HG03571 (cell line): ENCODE measurements around the gene SOX10.

ENCODE experiments used
- ATAC-seq: cut with Tn5 transposase; IDR thresholded peaks from one replicate; pipeline ENCODE4 v1.9.1; 2021; ENCODE audit not compliant: unreplicated experiment

SOX10 gene

GRCh38 chr22:37983860-37984791 lies at the start of gene SOX10:
TSS of gene SOX10 (minus strand) at chr22:37984555. CDS start at chr22:37983784, 771 bp downstream.
- no peak for ATAC-seq

GRCh38 chr22:38033522-38034277 lies 49.3 kb upstream of the SOX10 start:
- ATAC-seq: no peak

GRCh38 chr22:38032681-38033521 lies 48.5 kb upstream of the SOX10 start:
- no peak for ATAC-seq

GRCh38 chr22:38031491-38031890 lies 47.1 kb upstream of the SOX10 start:
- ATAC-seq: no peak

GRCh38 chr22:38030311-38031133 lies 46.2 kb upstream of the SOX10 start:
- ATAC-seq: no peak

GRCh38 chr22:38029901-38030300 lies 45.5 kb upstream of the SOX10 start:
- ATAC-seq: no peak

- ATAC-seq: no peak
Observed at GRCh38 chr22:38029370-38029769, 45.0 kb upstream of the SOX10 start.

GRCh38 chr22:38028344-38029130 lies 44.2 kb upstream of the SOX10 start:
- no peak for ATAC-seq

- no peak for ATAC-seq
Observed at GRCh38 chr22:38027487-38027886, 43.1 kb upstream of the SOX10 start.

GRCh38 chr22:38026130-38027111 lies 42.1 kb upstream of the SOX10 start:
- ATAC-seq: no peak

GRCh38 chr22:38025514-38025913 lies 41.2 kb upstream of the SOX10 start:
- no peak for ATAC-seq

- ATAC-seq: no peak
Observed at GRCh38 chr22:38023045-38023444, 38.7 kb upstream of the SOX10 start.

GRCh38 chr22:38021206-38021605 lies 36.9 kb upstream of the SOX10 start:
- ATAC-seq: no peak

- ATAC-seq: no peak
Observed at GRCh38 chr22:38018938-38019827, 34.8 kb upstream of the SOX10 start.

- ATAC-seq: no peak
Observed at GRCh38 chr22:38017939-38018885, 33.9 kb upstream of the SOX10 start.

- ATAC-seq: no peak
Observed at GRCh38 chr22:38017272-38017920, 33.0 kb upstream of the SOX10 start.
